ENCODE results near the gene SERPINB6.

Gene SERPINB6

GRCh38 chr6:2939315-2940009, 31.9 kb downstream of the SERPINB6 start:
- no peak for TF ChIP-seq CTCF (IDR thresholded peaks at IDR 0.05; ENCODE audit: low read depth, low read length)
- Histone ChIP-seq H3K36me3 (no peaks in the 10 kb centered on the region), H3K9me3 (no peaks in the 10 kb centered on the region; the same call in 1 of the 2 replicates), H3K4me1 (no peaks in the 10 kb centered on the region), H3K27me3 (no peaks in the 10 kb centered on the region), H3K4me3 (ENCODE audit: low read depth, low read length) (no peak overlapping the region)
- no peak for DNase-seq

- DNase-seq, result no peak
- H3K9me3 ChIP-seq, result no peaks in the 10 kb centered on the region; the same call in 1 of the 2 replicates
- TF ChIP-seq CTCF (IDR thresholded peaks at IDR 0.05; ENCODE audit: low read depth, low read length), result no peak
- H3K36me3 ChIP-seq, result no peaks in the 10 kb centered on the region
- H3K4me1 ChIP-seq, result no peaks in the 10 kb centered on the region
- no peaks in the 10 kb centered on the region for H3K27me3 ChIP-seq
- H3K4me3 ChIP-seq (ENCODE audit: low read depth, low read length), result no peak overlapping the region
These were observed 32.7 kb downstream of the SERPINB6 start for GRCh38 chr6:2938632-2939083.

GRCh38 chr6:2938004-2938631, 33.2 kb downstream of the SERPINB6 start:
- DNase-seq, result no peak
- no peaks in the 10 kb centered on the region; the same call in 1 of the 2 replicates for H3K9me3 ChIP-seq
- H3K4me3 ChIP-seq (ENCODE audit: low read depth, low read length), result no peak overlapping the region
- H3K27me3 ChIP-seq, result no peaks in the 10 kb centered on the region
- H3K36me3 ChIP-seq, result no peaks in the 10 kb centered on the region
- no peak for TF ChIP-seq CTCF (IDR thresholded peaks at IDR 0.05; ENCODE audit: low read depth, low read length)
- H3K4me1 ChIP-seq, result no peaks in the 10 kb centered on the region

- no peak for DNase-seq
These were observed 33.8 kb downstream of the SERPINB6 start for GRCh38 chr6:2937627-2938003.

GRCh38 chr6:2935566-2936291, 35.6 kb downstream of the SERPINB6 start:
- Histone ChIP-seq H3K4me1 (no peaks in the 10 kb centered on the region), H3K27me3 (no peaks in the 10 kb centered on the region), H3K9me3 (no peaks in the 10 kb centered on the region), H3K4me3 (ENCODE audit: low read depth, low read length) (no peak overlapping the region), H3K36me3 (no peaks in the 10 kb centered on the region)
- DNase-seq, result no peak
- no peak for TF ChIP-seq CTCF (IDR thresholded peaks at IDR 0.05; ENCODE audit: low read depth, low read length)

More at GRCh38 chr6:2937627-2938003, 33.8 kb downstream of the SERPINB6 start:
- Histone ChIP-seq H3K36me3 (no peaks in the 10 kb centered on the region), H3K4me3 (ENCODE audit: low read depth, low read length) (no peak overlapping the region), H3K4me1 (no peaks in the 10 kb centered on the region), H3K9me3 (no peaks in the 10 kb centered on the region), H3K27me3 (no peaks in the 10 kb centered on the region)
- TF ChIP-seq CTCF (IDR thresholded peaks at IDR 0.05; ENCODE audit: low read depth, low read length), result no peak

Data from BE2C (cell line).